ENCODE results near the gene ARHGEF1. TPM values are rescaled to one million over a fixed set of nuclear protein-coding genes. Genes with fewer than 3 reads are reported as not detected.

Gene ARHGEF1
- total RNA-seq, 1 experiment from 2014 or later, result 69.5 TPM

DNA sequence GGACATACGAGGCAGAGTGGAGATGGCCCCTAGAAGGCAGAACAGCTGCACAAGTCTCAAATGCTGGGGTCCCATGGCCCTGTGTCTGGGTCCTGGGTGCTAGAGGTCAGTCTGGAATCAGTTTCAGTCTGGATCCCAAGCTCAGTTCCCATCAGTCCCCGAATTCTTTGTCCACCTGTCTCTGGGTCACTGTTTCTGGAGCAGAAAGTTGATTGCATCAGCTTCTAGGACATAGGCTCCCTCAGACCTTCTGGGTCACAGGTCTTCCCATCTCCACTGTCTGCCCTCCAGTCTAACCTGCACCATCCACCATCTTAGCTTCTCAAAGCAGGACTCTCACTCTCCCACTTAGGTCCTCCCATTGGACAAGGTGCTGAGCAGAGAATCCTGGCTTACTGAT lies 43.8 kb upstream of the ARHGEF1 start:
- H3K4me3 ChIP-seq (ENCODE audit: low read depth in 2 of 2, low read length in 2 of 2), result no peak overlapping the region
- ChIA-PET CTCF (interaction anchor here (0.6 kb wide), 1 partner anchor 18 kb away, joined by 4 read pairs; no protein-coding TSS in a partner anchor), POLR2A (no interaction called here)
- DNase-seq (ENCODE audit: low read depth, low spot score) (no peak), ATAC-seq (no peak)
- BruUV-seq (replicated peaks), result no TSS peak
- no peaks in the 10 kb centered on the region for H3K27me3 ChIP-seq (ENCODE audit: control insufficient read depth, insufficient read depth, low read length)
- H3K36me3 ChIP-seq (ENCODE audit: control insufficient read depth, insufficient read depth, low read length), result no peaks in the 10 kb centered on the region
- intact Hi-C loops (cut with micrococcal nuclease; ENCODE audit: unreplicated experiment) (no loop called here), in situ Hi-C loops (cut with HindIII; ENCODE audit: low pct_unique_long_range_greater_than_20kb, low sequenced_read_pairs) (no loop called here)
- H3K9me3 ChIP-seq (ENCODE audit: control insufficient read depth, insufficient read depth, low read depth, low read length), result no peaks in the 10 kb centered on the region
- H3K27ac ChIP-seq (ENCODE audit: low read length), result no peak overlapping the region
- TF ChIP-seq POLR2AphosphoS5 (IDR thresholded peaks at IDR 0.05; ENCODE audit: low read depth, low read length) (no peak), TCF7L2 (IDR thresholded peaks at IDR 0.05; ENCODE audit: low read depth, low read length) (no peak), SIN3A (IDR thresholded peaks at IDR 0.05; ENCODE audit: borderline replicate concordance, insufficient read depth, low read depth, low read length) (no peak)
- TF ChIP-seq, protein P1, sequence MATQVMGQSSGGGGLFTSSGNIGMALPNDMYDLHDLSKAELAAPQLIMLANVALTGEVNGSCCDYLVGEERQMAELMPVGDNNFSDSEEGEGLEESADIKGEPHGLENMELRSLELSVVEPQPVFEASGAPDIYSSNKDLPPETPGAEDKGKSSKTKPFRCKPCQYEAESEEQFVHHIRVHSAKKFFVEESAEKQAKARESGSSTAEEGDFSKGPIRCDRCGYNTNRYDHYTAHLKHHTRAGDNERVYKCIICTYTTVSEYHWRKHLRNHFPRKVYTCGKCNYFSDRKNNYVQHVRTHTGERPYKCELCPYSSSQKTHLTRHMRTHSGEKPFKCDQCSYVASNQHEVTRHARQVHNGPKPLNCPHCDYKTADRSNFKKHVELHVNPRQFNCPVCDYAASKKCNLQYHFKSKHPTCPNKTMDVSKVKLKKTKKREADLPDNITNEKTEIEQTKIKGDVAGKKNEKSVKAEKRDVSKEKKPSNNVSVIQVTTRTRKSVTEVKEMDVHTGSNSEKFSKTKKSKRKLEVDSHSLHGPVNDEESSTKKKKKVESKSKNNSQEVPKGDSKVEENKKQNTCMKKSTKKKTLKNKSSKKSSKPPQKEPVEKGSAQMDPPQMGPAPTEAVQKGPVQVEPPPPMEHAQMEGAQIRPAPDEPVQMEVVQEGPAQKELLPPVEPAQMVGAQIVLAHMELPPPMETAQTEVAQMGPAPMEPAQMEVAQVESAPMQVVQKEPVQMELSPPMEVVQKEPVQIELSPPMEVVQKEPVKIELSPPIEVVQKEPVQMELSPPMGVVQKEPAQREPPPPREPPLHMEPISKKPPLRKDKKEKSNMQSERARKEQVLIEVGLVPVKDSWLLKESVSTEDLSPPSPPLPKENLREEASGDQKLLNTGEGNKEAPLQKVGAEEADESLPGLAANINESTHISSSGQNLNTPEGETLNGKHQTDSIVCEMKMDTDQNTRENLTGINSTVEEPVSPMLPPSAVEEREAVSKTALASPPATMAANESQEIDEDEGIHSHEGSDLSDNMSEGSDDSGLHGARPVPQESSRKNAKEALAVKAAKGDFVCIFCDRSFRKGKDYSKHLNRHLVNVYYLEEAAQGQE (IDR thresholded peaks at IDR 0.05; ENCODE audit: insufficient read depth in 1 of 2, low read depth in 2 of 2, low read length in 1 of 2), result no peak
- TF ChIP-seq, protein P2, sequence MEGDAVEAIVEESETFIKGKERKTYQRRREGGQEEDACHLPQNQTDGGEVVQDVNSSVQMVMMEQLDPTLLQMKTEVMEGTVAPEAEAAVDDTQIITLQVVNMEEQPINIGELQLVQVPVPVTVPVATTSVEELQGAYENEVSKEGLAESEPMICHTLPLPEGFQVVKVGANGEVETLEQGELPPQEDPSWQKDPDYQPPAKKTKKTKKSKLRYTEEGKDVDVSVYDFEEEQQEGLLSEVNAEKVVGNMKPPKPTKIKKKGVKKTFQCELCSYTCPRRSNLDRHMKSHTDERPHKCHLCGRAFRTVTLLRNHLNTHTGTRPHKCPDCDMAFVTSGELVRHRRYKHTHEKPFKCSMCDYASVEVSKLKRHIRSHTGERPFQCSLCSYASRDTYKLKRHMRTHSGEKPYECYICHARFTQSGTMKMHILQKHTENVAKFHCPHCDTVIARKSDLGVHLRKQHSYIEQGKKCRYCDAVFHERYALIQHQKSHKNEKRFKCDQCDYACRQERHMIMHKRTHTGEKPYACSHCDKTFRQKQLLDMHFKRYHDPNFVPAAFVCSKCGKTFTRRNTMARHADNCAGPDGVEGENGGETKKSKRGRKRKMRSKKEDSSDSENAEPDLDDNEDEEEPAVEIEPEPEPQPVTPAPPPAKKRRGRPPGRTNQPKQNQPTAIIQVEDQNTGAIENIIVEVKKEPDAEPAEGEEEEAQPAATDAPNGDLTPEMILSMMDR (IDR thresholded peaks at IDR 0.05), result no peak
- no peaks in the 10 kb centered on the region for H3K4me1 ChIP-seq (ENCODE audit: control insufficient read depth, insufficient read depth, low read length)

DNA sequence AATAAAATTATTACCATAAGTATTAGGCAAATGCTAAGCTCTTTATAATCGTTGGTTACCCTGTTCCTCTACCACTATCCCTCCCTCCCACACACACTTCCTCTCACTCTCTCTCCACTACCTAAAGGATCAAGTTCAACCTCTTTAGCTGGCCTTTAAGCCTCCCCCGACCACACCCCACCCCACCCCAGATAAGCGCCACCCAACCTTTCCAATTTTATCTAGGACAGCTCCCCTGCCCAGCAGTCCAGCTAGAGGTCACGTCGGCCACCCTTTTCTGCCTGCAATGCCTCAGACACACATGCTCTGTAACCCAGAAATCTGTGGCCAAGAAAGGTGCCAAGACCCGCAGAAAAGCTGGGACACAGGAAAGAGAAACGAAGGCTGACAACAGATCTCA lies 39.6 kb upstream of the ARHGEF1 start:
- DNase-seq (ENCODE audit: low read depth, low spot score) (no peak), ATAC-seq (no peak)
- H3K27me3 ChIP-seq (ENCODE audit: control insufficient read depth, insufficient read depth, low read length), result no peaks in the 10 kb centered on the region
- in situ Hi-C loops (cut with HindIII; ENCODE audit: low pct_unique_long_range_greater_than_20kb, low sequenced_read_pairs), result no loop called here
- no peaks in the 10 kb centered on the region for H3K4me1 ChIP-seq (ENCODE audit: control insufficient read depth, insufficient read depth, low read length)
- no peak overlapping the region for H3K27ac ChIP-seq (ENCODE audit: low read length)
- no peak overlapping the region for H3K4me3 ChIP-seq (ENCODE audit: low read depth in 2 of 2, low read length in 2 of 2)
- TF ChIP-seq, protein P2 (IDR thresholded peaks at IDR 0.05), result no peak
- TF ChIP-seq, protein P1 (IDR thresholded peaks at IDR 0.05; ENCODE audit: insufficient read depth in 1 of 2, low read depth in 2 of 2, low read length in 1 of 2), result no peak
- TF ChIP-seq POLR2AphosphoS5 (IDR thresholded peaks at IDR 0.05; ENCODE audit: low read depth, low read length), result no peak
- no peak for TF ChIP-seq SIN3A (IDR thresholded peaks at IDR 0.05; ENCODE audit: borderline replicate concordance, insufficient read depth, low read depth, low read length)
- no peak for TF ChIP-seq TCF7L2 (IDR thresholded peaks at IDR 0.05; ENCODE audit: low read depth, low read length)
- BruUV-seq (replicated peaks), result no TSS peak
- POLR2A ChIA-PET, result interaction anchor here (0.6 kb wide), 1 partner anchor 99 kb away, joined by 4 read pairs; no protein-coding TSS in a partner anchor
- CTCF ChIA-PET, result interaction anchor here (0.6 kb wide), 1 partner anchor 91 kb away, joined by 3 read pairs; no protein-coding TSS in a partner anchor
- no peaks in the 10 kb centered on the region for H3K36me3 ChIP-seq (ENCODE audit: control insufficient read depth, insufficient read depth, low read length)
- no peaks in the 10 kb centered on the region for H3K9me3 ChIP-seq (ENCODE audit: control insufficient read depth, insufficient read depth, low read depth, low read length)
- intact Hi-C loops (cut with micrococcal nuclease; ENCODE audit: unreplicated experiment), result no loop called here

All from Panc1 (cell line).